Right lobe of liver (tissue), 6 donors: ENCODE results near the gene LILRB5. TPM values are rescaled to one million over a fixed set of nuclear protein-coding genes. Genes with fewer than 3 reads are reported as not detected.
"Not testable (repeated sequence)": the region's sequence is repeated elsewhere in the genome, so short reads cannot be mapped to it uniquely, and the experiment has no call there.

Source experiments
- ATAC-seq, 4 donors: fragments of 200-7000 bp; cut with Tn5 transposase; one replicate each; pipeline ENCODE4 v1.9.1; 2020; ENCODE audit warnings: mild to moderate bottlenecking in 4 of 4, moderate library complexity in 4 of 4
- DNase-seq, 3 donors: peaks; one replicate each; pipeline ENCODE4 v3.0.0-alpha.2; 2020
- H3K27ac ChIP-seq, 3 donors: fragments of 200-600 bp; one replicate each; pipeline ENCODE4 v1.8.0; 2022
- H3K27me3 ChIP-seq, 2 donors: fragments of 200-600 bp; one replicate each; pipeline ENCODE4 v1.8.0; 2022
- H3K36me3 ChIP-seq, 4 donors: fragments of 200-600 bp; sonication (generic) in 1 of 4; one replicate each; pipeline versions ENCODE4 v1.5.1 to v1.8.0; 2017 to 2022; ENCODE audit warnings: control low read depth in 1 of 4
- H3K4me1 ChIP-seq, 4 donors: fragments of 200-600 bp; sonication (generic) in 1 of 4; one replicate each; pipeline versions ENCODE4 v1.5.1 to v1.8.0; 2017 to 2022; ENCODE audit warnings: control low read depth in 1 of 4
- H3K4me3 ChIP-seq, 3 donors: fragments of 200-600 bp; one replicate each; pipeline ENCODE4 v1.8.0; 2022
- H3K9me3 ChIP-seq, 4 donors: fragments of 200-600 bp; sonication (generic) in 1 of 4; one replicate each; pipeline versions ENCODE4 v1.5.1 to v1.8.0; 2017 to 2022; ENCODE audit warnings: control low read depth in 1 of 4
- CTCF ChIP-seq, 4 donors: fragments of 200-600 bp in 3 of 4; fragments of 450-650 bp in 1 of 4; IDR thresholded peaks; one replicate each; pipeline versions ENCODE4 v1.5.1 to v1.8.0; 2016 to 2022; ENCODE audit warnings: antibody characterized with exemption in 4 of 4, mild to moderate bottlenecking in 2 of 4
- POLR2A ChIP-seq: fragments of 450-650 bp; IDR thresholded peaks from one replicate; pipeline ENCODE4 v1.6.1; 2017; ENCODE audit warnings: antibody characterized with exemption, mild to moderate bottlenecking
- WGBS: methylation state at CpG from one replicate; pipeline ENCODE4 v1.1.6; 2018; ENCODE audit warnings: low coverage, low lambda C conversion rate; ENCODE audit not compliant: insufficient coverage; ENCODE audit errors: missing lambda C conversion rate; 5-methylcytosine and 5-hydroxymethylcytosine counted together
- intact Hi-C, 2 donors: fragments of 100-400 bp; cut with DNase I; formaldehyde crosslinking; loops; one replicate each; pipeline versions ENCODE4 v1.11.2 to v1.14.1; 2022
- total RNA-seq, 6 experiments: library from RNA; depleted of rRNA in 2 of 6; stranded (reverse); fragments of >200 nt in 2 of 6; fragmentation: NEBNext Ultra II Directional in 3 of 6; extraction: Animal tissue kit (Norgen Biotek cat#: 25700) in 3 of 6; gene quantifications; one replicate each; pipeline versions ENCODE4 v1.1.0 to v1.2.4, GENCODE V29; 2016 to 2023
- donor health status: DM: no; HTN: yes; CAD: no.
- donor health status: DM: no; HTN: no; CAD: no.
- donor health status: DM: no; HTN: no; CAD: no.
- donor health status: DM: no; HTN: yes; CAD: no.
- donor health status: DM: no; HTN: yes; CAD: no.

Gene LILRB5
- total RNA-seq, 6 experiments from 2014 or later: 2.7 to 19.7 (median 8.4) TPM

GRCh38 chr19:54218960-54219661, 38.0 kb downstream of the LILRB5 start:
- Histone ChIP-seq H3K4me1 (peaks cover 0 to under 1% (median 0%) of the 10 kb centered on the region in 4 donors), H3K27ac (no peak overlapping the region), H3K27me3 (no peaks in the 10 kb centered on the region), H3K36me3 (peaks cover 0 to 3% (median 1%) of the 10 kb centered on the region in 4 donors), H3K9me3 (no peaks in the 10 kb centered on the region), H3K4me3 (no peak overlapping the region)
- DNase-seq (peak in 1 of 3 donors; percentile 46), ATAC-seq (no peak)
- WGBS: 80% methylated on average over 6 of the region's 27 CpGs
- intact Hi-C loops: no loop called here
- no peak for TF ChIP-seq CTCF (IDR thresholded peaks at IDR 0.05)
- TF ChIP-seq POLR2A: no peak

GRCh38 chr19:54218259-54218658, 38.8 kb downstream of the LILRB5 start:
- H3K4me3 ChIP-seq: no peak overlapping the region
- H3K27ac ChIP-seq: no peak overlapping the region
- no peaks in the 10 kb centered on the region for H3K9me3 ChIP-seq
- H3K36me3 ChIP-seq: peaks cover 0 to 3% (median 1%) of the 10 kb centered on the region in 4 donors
- no peak for DNase-seq
- TF ChIP-seq POLR2A (no peak), CTCF (IDR thresholded peaks at IDR 0.05) (no peak)
- H3K4me1 ChIP-seq: peaks cover 0 to 7% (median 0%) of the 10 kb centered on the region in 4 donors
- intact Hi-C loops: no loop called here
- no CpG with 5 or more reads among the region's 8 CpGs for WGBS
- H3K27me3 ChIP-seq: no peaks in the 10 kb centered on the region
- peak in 1 of 4 donors; percentile 3 for ATAC-seq

GRCh38 chr19:54217517-54218247, 39.4 kb downstream of the LILRB5 start:
- H3K27ac ChIP-seq, H3K4me1 ChIP-seq, intact Hi-C loops, DNase-seq, H3K36me3 ChIP-seq, ATAC-seq, H3K27me3 ChIP-seq, H3K4me3 ChIP-seq, H3K9me3 ChIP-seq: not testable (repeated sequence)
- 51% methylated on average over 3 of the region's 20 CpGs for WGBS

GRCh38 chr19:54216869-54217268, 40.2 kb downstream of the LILRB5 start:
- no peak for DNase-seq
- Histone ChIP-seq H3K4me1 (peaks cover 0 to 7% (median 0%) of the 10 kb centered on the region in 4 donors), H3K4me3 (no peak overlapping the region), H3K27ac (no peak overlapping the region), H3K36me3 (peaks cover 0 to 3% (median 1%) of the 10 kb centered on the region in 4 donors), H3K27me3 (no peaks in the 10 kb centered on the region), H3K9me3 (no peaks in the 10 kb centered on the region)
- TF ChIP-seq CTCF (IDR thresholded peaks at IDR 0.05) (no peak), POLR2A (no peak)
- intact Hi-C loops: no loop called here
- WGBS: 90% methylated on average over 5 of the region's 9 CpGs
- ATAC-seq: peak in 1 of 4 donors; percentile 16

- WGBS: 92% methylated on average over 12 of the region's 19 CpGs
- ATAC-seq, H3K9me3 ChIP-seq, H3K27me3 ChIP-seq, H3K27ac ChIP-seq, intact Hi-C loops, H3K4me3 ChIP-seq, H3K36me3 ChIP-seq, DNase-seq: not testable (repeated sequence)
- H3K4me1 ChIP-seq: peaks cover 0 to 23% (median 7%) of the 10 kb centered on the region in 4 donors
Observed at GRCh38 chr19:54214734-54215133, 42.3 kb downstream of the LILRB5 start.

GRCh38 chr19:54214217-54214616, 42.9 kb downstream of the LILRB5 start:
- peaks cover 0 to 28% (median 10%) of the 10 kb centered on the region in 4 donors for H3K4me1 ChIP-seq
- intact Hi-C loops, H3K36me3 ChIP-seq, H3K27ac ChIP-seq, H3K9me3 ChIP-seq, DNase-seq, H3K4me3 ChIP-seq, H3K27me3 ChIP-seq, ATAC-seq: not testable (repeated sequence)
- WGBS: 33% methylated on average over 3 of the region's 5 CpGs
